Omental fat pad (tissue), 4 donors: ENCODE measurements around the gene EFCAB12. TPM values are rescaled to one million over a fixed set of nuclear protein-coding genes. Genes with fewer than 3 reads are reported as not detected.

Experiments used
- ATAC-seq: fragments of 150-250 bp; one replicate; pipeline ENCODE4 v1.9.1; 2016; ENCODE audit warnings: mild to moderate bottlenecking, moderate library complexity; ENCODE audit not compliant: low FRiP score
- DNase-seq: peaks from one replicate; pipeline ENCODE4 v3.0.0-alpha.2; 2019; ENCODE audit warnings: low spot score
- CTCF ChIP-seq, 3 donors: fragments of 450-650 bp; IDR thresholded peaks; one replicate each; pipeline ENCODE4 v1.5.1; 2016 to 2017; ENCODE audit warnings: antibody characterized with exemption in 3 of 3, mild to moderate bottlenecking in 3 of 3, moderate library complexity in 2 of 3
- total RNA-seq, 4 donors: library from RNA; depleted of rRNA; stranded (reverse); fragments of >200 nt; gene quantifications; one replicate each; pipeline ENCODE4 v1.1.0, GENCODE V29; 2016

Gene EFCAB12
- total RNA-seq, 4 donors from 2014 or later, result 0.24 to 2.8 (median 1.0) TPM

DNA sequence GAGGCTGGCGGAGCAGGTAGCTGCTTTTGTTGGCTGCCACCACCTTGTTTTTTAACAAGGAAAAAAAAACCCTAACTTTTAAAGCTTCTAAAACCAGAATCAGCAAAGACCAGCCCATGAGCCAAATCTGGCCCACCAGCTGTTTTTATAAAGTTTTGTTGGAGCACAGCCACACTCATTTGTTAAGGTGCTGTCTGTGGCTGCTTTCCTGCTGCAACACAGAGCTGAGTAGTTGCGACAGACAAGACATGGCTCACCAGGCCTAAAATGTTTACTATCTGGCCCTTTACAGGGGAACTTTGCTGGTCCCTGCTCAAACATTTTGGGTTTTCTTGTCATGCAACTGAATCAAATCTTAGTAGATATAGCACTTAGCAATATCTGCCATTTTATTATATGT is 18.9 kb downstream of the EFCAB12 start:
- DNase-seq (no peak), ATAC-seq (no peak)
- no peak for TF ChIP-seq CTCF (IDR thresholded peaks at IDR 0.05)

- DNase-seq, result no peak
Measured at GRCh38 chr3:129404610-129405009, 23.8 kb downstream of the EFCAB12 start.

DNA sequence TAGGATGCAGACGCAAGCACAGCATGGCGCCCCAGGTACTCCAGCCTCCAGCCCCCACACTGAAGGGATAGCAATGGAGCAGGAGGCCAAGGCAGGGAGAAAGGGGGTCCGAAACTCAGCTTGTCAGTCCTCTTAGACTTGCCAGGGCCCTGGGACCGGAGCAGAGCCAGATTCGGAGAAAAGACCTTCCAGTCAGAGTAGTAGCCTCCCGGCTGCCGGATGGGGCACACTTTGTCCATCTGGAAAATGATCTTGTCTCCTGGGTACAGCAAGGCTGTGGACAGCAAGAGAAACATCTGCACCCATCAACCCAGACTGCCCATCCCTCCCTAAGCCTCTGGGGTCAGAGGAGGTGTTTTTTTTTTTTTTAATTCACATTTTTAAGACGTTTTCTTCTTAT is 24.3 kb downstream of the EFCAB12 start:
- TF ChIP-seq CTCF (IDR thresholded peaks at IDR 0.05), result no peak
- DNase-seq, result no peak

More at GRCh38 chr3:129404610-129405009, 23.8 kb downstream of the EFCAB12 start:
- ATAC-seq, result no peak
- TF ChIP-seq CTCF (IDR thresholded peaks at IDR 0.05), result no peak

GRCh38 chr3:129403450-129403849 is 25.0 kb downstream of the EFCAB12 start:
- no peak for ATAC-seq
- TF ChIP-seq CTCF (IDR thresholded peaks at IDR 0.05), result no peak
- DNase-seq, result no peak

More for the DNA sequence above, 24.3 kb downstream of the EFCAB12 start:
- ATAC-seq, result no peak

GRCh38 chr3:129402616-129403015 is 25.8 kb downstream of the EFCAB12 start:
- ATAC-seq (no peak), DNase-seq (no peak)
- TF ChIP-seq CTCF (IDR thresholded peaks at IDR 0.05), result no peak

DNA sequence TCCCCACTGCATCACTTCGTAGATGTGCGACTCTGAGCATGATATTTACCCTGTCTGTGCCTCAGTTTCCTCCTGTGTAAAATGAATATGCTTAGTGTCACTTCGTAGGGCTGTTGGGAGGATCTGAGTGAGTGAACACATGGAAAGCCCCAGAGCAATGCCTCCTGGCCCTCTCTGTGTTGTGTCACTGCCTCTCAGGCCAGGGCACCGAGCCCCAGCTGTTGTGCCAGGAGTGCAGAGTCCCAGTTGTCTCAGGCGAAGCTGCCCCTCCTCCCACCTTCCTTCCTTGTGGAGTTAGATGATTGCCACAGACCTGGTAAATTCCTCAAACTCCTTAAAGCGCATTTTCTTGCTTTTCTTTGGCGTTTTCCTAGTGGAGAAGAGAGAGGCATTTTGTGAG is 26.2 kb downstream of the EFCAB12 start:
- TF ChIP-seq CTCF (IDR thresholded peaks at IDR 0.05), result no peak
- DNase-seq, result no peak

DNA sequence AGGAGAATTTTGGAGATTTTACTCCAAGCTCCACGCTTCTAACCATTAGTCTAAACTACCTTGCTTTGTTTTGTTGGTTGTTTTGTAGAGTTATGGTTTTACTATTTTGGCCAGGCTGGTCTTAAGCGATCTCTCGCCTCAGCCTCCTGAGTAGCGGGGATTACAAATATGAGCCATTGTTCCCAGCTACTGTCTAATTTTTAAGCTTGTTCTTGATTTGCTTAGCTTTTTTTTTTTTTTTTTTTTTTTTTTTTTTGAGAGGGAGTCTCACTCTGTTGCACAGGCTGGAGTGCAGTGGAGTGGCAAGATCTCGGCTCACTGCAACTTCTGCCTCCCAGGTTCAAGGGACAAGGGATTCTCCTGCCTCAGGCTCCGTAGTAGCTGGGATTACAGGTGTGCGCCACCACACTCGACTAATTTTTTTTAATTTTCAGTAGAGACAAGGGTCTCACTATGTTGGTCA is 28.5 kb downstream of the EFCAB12 start:
- no peak for ATAC-seq
- DNase-seq, result no peak
- no peak for TF ChIP-seq CTCF (IDR thresholded peaks at IDR 0.05)

More for the DNA sequence above, 26.2 kb downstream of the EFCAB12 start:
- ATAC-seq, result no peak
